ENCODE data around the gene TAF13. TPM values are rescaled to one million over a fixed set of nuclear protein-coding genes. Genes with fewer than 3 reads are reported as not detected.
A peak's percentile ranks its signal among the peaks of the same experiment; 100 is the strongest.

TAF13 gene
- total and polyA plus RNA-seq, 2 experiments from 2014 or later = 22.1 to 63.3 TPM

DNA sequence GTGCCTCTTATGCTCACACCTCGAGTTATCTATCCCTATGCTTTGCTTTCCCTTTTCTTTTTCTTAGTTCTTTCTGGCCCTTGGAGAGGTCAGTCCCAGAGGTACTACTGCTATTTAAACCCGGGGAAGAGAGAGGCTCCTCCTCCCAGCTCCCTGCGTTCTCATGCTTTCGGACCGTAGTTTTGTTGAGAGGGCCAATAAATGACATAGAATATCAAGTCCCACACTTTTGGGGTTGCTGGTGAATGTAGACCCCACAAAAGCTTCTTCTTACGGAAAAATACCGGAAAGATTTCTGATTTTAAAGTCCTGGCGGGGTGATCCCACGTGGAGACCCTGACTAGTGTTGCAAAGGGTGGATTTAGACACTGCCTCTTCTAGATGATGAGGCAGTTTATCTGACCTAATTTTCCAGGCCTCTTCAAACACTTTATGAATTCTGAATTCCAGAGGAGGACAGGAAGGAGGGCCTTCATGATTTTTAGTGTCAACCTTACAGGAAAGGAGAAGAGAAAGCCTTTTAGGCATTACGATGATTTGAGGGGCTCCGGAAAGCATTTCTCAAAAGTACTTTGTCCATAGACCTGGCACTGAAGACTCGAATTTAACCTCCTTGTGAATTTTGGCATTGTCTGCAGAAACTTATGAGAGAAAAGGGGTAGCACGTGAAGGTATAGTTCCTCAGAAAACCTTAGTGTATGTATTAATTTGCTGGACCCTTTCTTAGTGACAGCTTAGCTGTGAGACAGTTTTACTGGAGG lies 15.5 kb upstream of the TAF13 start:
- DNase-seq (ENCODE audit: low spot score) = peak; percentile 67
- H3K36me3 ChIP-seq (replicated peaks; ENCODE audit: insufficient read depth, low read depth) = no peaks in the 10 kb centered on the region
- H3K27me3 ChIP-seq = no peaks in the 10 kb centered on the region
- TF ChIP-seq, protein P1, sequence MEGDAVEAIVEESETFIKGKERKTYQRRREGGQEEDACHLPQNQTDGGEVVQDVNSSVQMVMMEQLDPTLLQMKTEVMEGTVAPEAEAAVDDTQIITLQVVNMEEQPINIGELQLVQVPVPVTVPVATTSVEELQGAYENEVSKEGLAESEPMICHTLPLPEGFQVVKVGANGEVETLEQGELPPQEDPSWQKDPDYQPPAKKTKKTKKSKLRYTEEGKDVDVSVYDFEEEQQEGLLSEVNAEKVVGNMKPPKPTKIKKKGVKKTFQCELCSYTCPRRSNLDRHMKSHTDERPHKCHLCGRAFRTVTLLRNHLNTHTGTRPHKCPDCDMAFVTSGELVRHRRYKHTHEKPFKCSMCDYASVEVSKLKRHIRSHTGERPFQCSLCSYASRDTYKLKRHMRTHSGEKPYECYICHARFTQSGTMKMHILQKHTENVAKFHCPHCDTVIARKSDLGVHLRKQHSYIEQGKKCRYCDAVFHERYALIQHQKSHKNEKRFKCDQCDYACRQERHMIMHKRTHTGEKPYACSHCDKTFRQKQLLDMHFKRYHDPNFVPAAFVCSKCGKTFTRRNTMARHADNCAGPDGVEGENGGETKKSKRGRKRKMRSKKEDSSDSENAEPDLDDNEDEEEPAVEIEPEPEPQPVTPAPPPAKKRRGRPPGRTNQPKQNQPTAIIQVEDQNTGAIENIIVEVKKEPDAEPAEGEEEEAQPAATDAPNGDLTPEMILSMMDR (IDR thresholded peaks at IDR 0.05; ENCODE audit: poor library complexity) = no peak
- TF ChIP-seq EZH2phosphoT487 (IDR thresholded peaks at IDR 0.05; ENCODE audit: low read depth, severe bottlenecking, unreplicated experiment) (no peak), EZH2 (IDR thresholded peaks at IDR 0.05; ENCODE audit: borderline replicate concordance) (no peak)
- H3K4me2 ChIP-seq = peak overlapping the region; percentile 90
- peak overlapping the region; percentile 99 for H3K27ac ChIP-seq
- H3K4me3 ChIP-seq = peak overlapping the region; percentile 87
- H3K9me2 ChIP-seq (replicated peaks; ENCODE audit: insufficient read depth) = no peaks in the 10 kb centered on the region
- H3K4me1 ChIP-seq (ENCODE audit: insufficient read depth) = peaks cover 14% of the 10 kb centered on the region
- no peaks in the 10 kb centered on the region for H4K20me1 ChIP-seq (ENCODE audit: insufficient read depth, poor library complexity, severe bottlenecking)
- peak overlapping the region; percentile 86 for H2AFZ ChIP-seq
- no peaks in the 10 kb centered on the region for H3K9me3 ChIP-seq (ENCODE audit: low read depth)
- 3% methylated on average over 13 of the region's 13 CpGs for WGBS (ENCODE audit: low lambda C conversion rate, missing lambda C conversion rate)
- peaks cover 57% of the 10 kb centered on the region for H3K79me2 ChIP-seq

DNA sequence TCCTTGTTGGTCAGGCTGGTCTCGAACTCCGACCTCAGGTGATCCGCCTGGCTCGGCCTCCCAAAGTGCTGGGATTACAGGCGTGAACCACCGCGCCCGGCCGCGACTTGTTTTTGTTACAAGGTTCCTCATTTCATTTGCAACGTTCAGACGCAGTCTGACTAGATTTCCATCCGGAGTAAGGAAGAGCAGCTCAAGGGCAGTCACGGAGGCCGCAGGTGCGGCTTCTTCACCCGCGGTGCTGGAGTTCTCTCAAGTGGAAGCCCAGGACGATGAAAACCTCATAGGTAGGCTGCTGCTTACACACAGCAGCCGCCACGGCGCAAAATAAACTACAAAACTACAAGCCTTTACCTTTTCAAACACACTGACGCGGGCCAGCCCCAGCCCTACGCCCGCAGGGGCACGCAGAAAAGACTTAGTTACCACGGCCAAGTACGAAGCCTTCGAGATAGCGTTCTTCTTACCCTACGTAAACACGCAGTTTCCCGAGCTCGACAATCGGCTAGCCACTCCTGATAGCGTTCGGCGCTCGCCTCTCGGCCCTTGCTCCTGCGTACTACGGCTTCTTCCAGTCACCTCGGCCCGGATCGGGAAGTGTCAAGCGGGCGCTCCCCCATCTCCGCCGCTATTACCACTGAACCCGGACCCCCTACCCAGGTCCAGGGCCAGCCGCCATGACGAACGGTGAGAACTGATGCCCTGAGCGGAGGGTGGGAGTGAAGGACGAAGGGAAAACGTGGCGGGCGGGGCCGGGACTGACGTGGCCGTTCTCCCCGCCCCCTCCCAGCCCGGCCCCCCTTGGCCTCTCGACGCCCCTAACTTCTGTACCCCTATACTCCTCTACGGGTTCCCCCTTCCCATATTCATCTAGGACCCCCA lies 14.6 kb upstream of the TAF13 start, which contains the start of gene TMEM167B:
Gene TMEM167B (plus strand): TSS at position 569 of the 882 bp plus-strand sequence. CDS start 109 bp downstream, at position 678.
- no peaks in the 10 kb centered on the region for H4K20me1 ChIP-seq (ENCODE audit: insufficient read depth, poor library complexity, severe bottlenecking)
- DNase-seq (ENCODE audit: low spot score) = peak; percentile 95
- WGBS (ENCODE audit: low lambda C conversion rate, missing lambda C conversion rate) = 15% methylated on average over 56 of the region's 67 CpGs
- H3K9me3 ChIP-seq (ENCODE audit: low read depth) = no peaks in the 10 kb centered on the region
- no peaks in the 10 kb centered on the region for H3K36me3 ChIP-seq (replicated peaks; ENCODE audit: insufficient read depth, low read depth)
- H3K4me1 ChIP-seq (ENCODE audit: insufficient read depth) = peaks cover 14% of the 10 kb centered on the region
- H3K4me3 ChIP-seq = peak within 1 kb of the TSS; percentile 87
- TF ChIP-seq EZH2 (IDR thresholded peaks at IDR 0.05; ENCODE audit: borderline replicate concordance) (no peak), EZH2phosphoT487 (IDR thresholded peaks at IDR 0.05; ENCODE audit: low read depth, severe bottlenecking, unreplicated experiment) (no peak)
- TF ChIP-seq, protein P1 (IDR thresholded peaks at IDR 0.05; ENCODE audit: poor library complexity) = no peak
- no peaks in the 10 kb centered on the region for H3K9me2 ChIP-seq (replicated peaks; ENCODE audit: insufficient read depth)
- H3K4me2 ChIP-seq = peak within 1 kb of the TSS; percentile 90
- peak within 1 kb of the TSS; percentile 99 for H3K27ac ChIP-seq
- no peaks in the 10 kb centered on the region for H3K27me3 ChIP-seq
- H3K79me2 ChIP-seq = peaks cover 51% of the 10 kb centered on the region
- peak within 1 kb of the TSS; percentile 86 for H2AFZ ChIP-seq

GRCh38 chr1:109089242-109090015 lies 13.6 kb upstream of the TAF13 start:
- H3K79me2 ChIP-seq = peaks cover 41% of the 10 kb centered on the region
- no peak overlapping the region for H2AFZ ChIP-seq
- H4K20me1 ChIP-seq (ENCODE audit: insufficient read depth, poor library complexity, severe bottlenecking) = no peaks in the 10 kb centered on the region
- H3K4me1 ChIP-seq (ENCODE audit: insufficient read depth) = peaks cover 14% of the 10 kb centered on the region
- peak overlapping the region; percentile 90 for H3K4me2 ChIP-seq
- H3K9me3 ChIP-seq (ENCODE audit: low read depth) = no peaks in the 10 kb centered on the region
- H3K9me2 ChIP-seq (replicated peaks; ENCODE audit: insufficient read depth) = no peaks in the 10 kb centered on the region
- no peak overlapping the region for H3K4me3 ChIP-seq
- TF ChIP-seq, protein P1 (IDR thresholded peaks at IDR 0.05; ENCODE audit: poor library complexity) = peak; percentile 33
- no peak for TF ChIP-seq EZH2 (IDR thresholded peaks at IDR 0.05; ENCODE audit: borderline replicate concordance)
- H3K27ac ChIP-seq = no peak overlapping the region
- no peaks in the 10 kb centered on the region for H3K36me3 ChIP-seq (replicated peaks; ENCODE audit: insufficient read depth, low read depth)
- DNase-seq (ENCODE audit: low spot score) = peak; percentile 53
- WGBS (ENCODE audit: low lambda C conversion rate, missing lambda C conversion rate) = 87% methylated on average over 31 of the region's 31 CpGs
- H3K27me3 ChIP-seq = no peaks in the 10 kb centered on the region

Measured in hepatocyte (in vitro differentiated cells).